B cell (primary cell): ENCODE data around the gene S1PR3. TPM values are rescaled to one million over a fixed set of nuclear protein-coding genes. Genes with fewer than 3 reads are reported as not detected.

Experiments used
- ATAC-seq: fragments of 200-7000 bp; cut with Tn5 transposase; one replicate; pipeline ENCODE4 v1.10.0; 2021; ENCODE audit warnings: low read depth, mild to moderate bottlenecking, moderate number of reproducible peaks, moderate library complexity
- CTCF ChIA-PET: fragments of 350-600 bp; sonication (Branson Sonifier 250); formaldehyde crosslinking; loops from one replicate; lab custom pipeline; 2021; ENCODE audit warnings: antibody characterized with exemption, inconsistent platforms; lab: Charles Lee
- POLR2A ChIA-PET: fragments of 350-600 bp; sonication (Branson Sonifier 250); formaldehyde crosslinking; loops from one replicate; lab custom pipeline; 2021; ENCODE audit warnings: antibody characterized with exemption; lab: Charles Lee
- DNase-seq: peaks from one replicate; pipeline ENCODE4 v3.0.0; 2013
- H2AFZ ChIP-seq: 2 replicates; pipeline ENCODE4 v1.6.1; 2012; ENCODE audit warnings: mild to moderate bottlenecking, low read depth, low read length; ENCODE audit not compliant: insufficient read depth, poor library complexity, severe bottlenecking
- H3K27ac ChIP-seq, 2 donors: 1 replicate in 1 of 2; 2 replicates in 1 of 2; pipeline ENCODE4 v1.5.1; 2012 to 2013; ENCODE audit warnings: low read length in 2 of 2, mild to moderate bottlenecking in 2 of 2, moderate library complexity in 1 of 2
- H3K27me3 ChIP-seq, 4 experiments: fragments of 200-600 bp in 1 of 4; sonication (generic) in 1 of 4; replicated peaks in 1 of 4; 1 replicate in 2 of 4; 2 replicates in 2 of 4; pipeline versions ENCODE4 v1.6.1 to v1.7.0; 2013 to 2016; ENCODE audit warnings: low read length in 3 of 4, mild to moderate bottlenecking in 2 of 4, mixed read lengths in 1 of 4, moderate library complexity in 1 of 4; ENCODE audit not compliant: insufficient read depth in 4 of 4, control insufficient read depth in 3 of 4; ENCODE audit errors: control extremely low read depth in 1 of 4
- H3K36me3 ChIP-seq, 2 experiments: replicated peaks in 1 of 2; 1 replicate in 1 of 2; 2 replicates in 1 of 2; pipeline versions ENCODE4 v1.6.1 to v1.7.1; 2013; ENCODE audit warnings: low read length in 1 of 2; ENCODE audit not compliant: insufficient read depth in 2 of 2, control insufficient read depth in 1 of 2; ENCODE audit errors: control extremely low read depth in 1 of 2, extremely low read depth in 1 of 2
- H3K4me1 ChIP-seq, 2 donors: fragments of 200-600 bp in 1 of 2; sonication (generic) in 1 of 2; 1 replicate in 1 of 2; 2 replicates in 1 of 2; pipeline versions ENCODE4 v1.5.1 to v1.6.1; 2013 to 2017; ENCODE audit warnings: low read length in 2 of 2; ENCODE audit not compliant: control insufficient read depth in 2 of 2, insufficient read depth in 2 of 2
- H3K4me2 ChIP-seq: replicated peaks from 2 replicates; pipeline ENCODE3; 2012; ENCODE audit warnings: mild to moderate bottlenecking, low read depth, low read length; ENCODE audit not compliant: poor library complexity, severe bottlenecking
- H3K4me3 ChIP-seq, 5 experiments: fragments of 200-600 bp in 1 of 5; sonication (generic) in 1 of 5; 1 replicate in 3 of 5; 2 replicates in 2 of 5; pipeline versions ENCODE4 v1.5.1 to v1.7.0; 2011 to 2016; ENCODE audit warnings: low read length in 4 of 5, mild to moderate bottlenecking in 4 of 5, low read depth in 2 of 5, control low read depth in 1 of 5, moderate library complexity in 1 of 5; ENCODE audit not compliant: insufficient read depth in 1 of 5; ENCODE audit errors: control extremely low read depth in 1 of 5, extremely low read depth in 1 of 5
- H3K79me2 ChIP-seq: fragments of 200-600 bp; sonication (generic); one replicate; pipeline ENCODE4 v1.6.0; 2016; ENCODE audit warnings: low read length; ENCODE audit not compliant: control insufficient read depth, insufficient read depth
- H3K9ac ChIP-seq: fragments of 200-600 bp; sonication (generic); 2 replicates; pipeline ENCODE4 v1.6.1; 2017; ENCODE audit warnings: mild to moderate bottlenecking, low read length, moderate library complexity
- H3K9me3 ChIP-seq, 3 donors: one replicate each; pipeline versions ENCODE4 v1.6.1 to v1.7.1; 2013; ENCODE audit warnings: low read length in 2 of 3; ENCODE audit not compliant: control insufficient read depth in 2 of 3, insufficient read depth in 1 of 3; ENCODE audit errors: control extremely low read depth in 1 of 3
- H4K20me1 ChIP-seq: 2 replicates; pipeline ENCODE4 v1.6.0; 2012; ENCODE audit warnings: mild to moderate bottlenecking, low read length; ENCODE audit not compliant: insufficient read depth, control insufficient read depth, poor library complexity, severe bottlenecking
- H3K27ac Mint-ChIP-seq: one replicate; pipeline ENCODE4 v1.8.0; 2021; ENCODE audit warnings: mixed read lengths
- H3K27me3 Mint-ChIP-seq: one replicate; pipeline ENCODE4 v1.8.0; 2021; ENCODE audit warnings: mixed read lengths
- H3K4me1 Mint-ChIP-seq: one replicate; pipeline ENCODE4 v1.8.0; 2021; ENCODE audit warnings: mixed read lengths
- H3K4me3 Mint-ChIP-seq: one replicate; pipeline ENCODE4 v1.8.0; 2021; ENCODE audit warnings: mixed read lengths
- H3K9me3 Mint-ChIP-seq: one replicate; pipeline ENCODE4 v1.8.0; 2022; ENCODE audit warnings: mixed read lengths; ENCODE audit not compliant: insufficient read depth
- EZH2 ChIP-seq: IDR thresholded peaks from 2 replicates; pipeline ENCODE4 v1.6.1; 2012; ENCODE audit warnings: borderline replicate concordance, low read depth, mild to moderate bottlenecking, moderate library complexity, low read length; ENCODE audit not compliant: insufficient read depth, poor library complexity, severe bottlenecking
- WGBS: methylation state at CpG from one replicate; pipeline ENCODE4 v1.1.5; 2013; ENCODE audit warnings: missing lambda C conversion rate; ENCODE audit not compliant: insufficient coverage; 5-methylcytosine and 5-hydroxymethylcytosine counted together
- intact Hi-C: fragments of 100-400 bp; cut with micrococcal nuclease; formaldehyde crosslinking; loops from one replicate; pipeline ENCODE4 v1.10.0; 2022
- polyA plus RNA-seq: library from polyadenylated mRNA; depleted of rRNA; stranded (reverse); fragments of >200 nt; gene quantifications from 2 replicates; pipeline ENCODE4 v1.2.3, GENCODE V29; 2012
- total RNA-seq, 2 donors: library from RNA; stranded (reverse); fragments of 120-200 nt in 1 of 2; gene quantifications; 1 replicate in 1 of 2; 2 replicates in 1 of 2; pipeline versions ENCODE4 v1.2.3 to v1.2.4, GENCODE V29; 2013 to 2022
- TF ChIP-seq, protein P1 (sequence below): fragments of 200-600 bp; IDR thresholded peaks from one replicate; pipeline ENCODE4 v1.8.0; 2022; ENCODE audit warnings: antibody characterized with exemption, mild to moderate bottlenecking

S1PR3 gene
- total and polyA plus RNA-seq, 2 donors (not counting 1 experiment from before 2014, with no cell fraction given): 0.25 TPM; not detected in 1

DNA sequence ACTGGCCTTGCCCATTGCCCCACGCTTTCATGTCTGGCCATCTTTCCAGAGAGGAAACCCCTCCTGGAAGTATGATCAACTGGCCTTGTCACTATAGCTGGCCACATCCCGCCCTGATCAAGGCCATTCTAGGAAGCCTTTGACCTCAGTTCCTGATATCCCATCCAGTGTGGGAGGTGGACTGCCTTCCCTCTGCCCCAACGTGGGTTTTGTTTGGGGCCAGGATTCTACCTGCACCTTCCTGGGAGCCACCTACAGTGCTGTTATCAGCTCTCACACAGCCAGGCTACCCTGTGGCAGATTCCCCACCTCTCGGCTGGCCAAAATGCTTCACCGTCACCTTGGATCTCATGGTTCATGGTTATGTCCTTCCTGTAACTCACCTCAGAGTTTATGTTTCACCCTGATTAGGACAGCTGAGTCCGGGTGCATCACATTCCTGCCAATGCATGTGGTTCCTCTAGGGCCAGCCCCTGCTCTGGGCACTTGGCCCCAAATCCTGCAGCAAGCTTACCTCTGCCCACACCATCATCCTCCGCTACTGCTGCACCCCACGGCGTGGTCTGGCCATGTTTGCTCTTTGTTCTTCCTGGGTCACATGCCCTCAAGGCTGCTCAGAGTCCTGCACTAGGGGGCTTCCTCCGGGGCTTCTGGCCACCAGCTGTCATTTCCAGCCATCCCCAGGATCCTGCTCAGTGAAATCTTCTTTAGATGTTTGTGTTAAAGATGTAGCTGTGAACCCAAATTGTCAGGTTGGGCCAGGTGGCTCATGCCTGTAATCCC is 24.2 kb upstream of the S1PR3 start:
- Mint-ChIP-seq H3K27me3 (peaks cover 7% of the 10 kb centered on the region), H3K4me3 (no peak overlapping the region), H3K9me3 (no peaks in the 10 kb centered on the region), H3K4me1 (no peaks in the 10 kb centered on the region), H3K27ac (no peak overlapping the region)
- DNase-seq (no peak), ATAC-seq (no peak)
- Histone ChIP-seq H3K4me3 (no peak overlapping the region), H2AFZ (no peak overlapping the region), H3K36me3 (no peaks in the 10 kb centered on the region), H4K20me1 (no peaks in the 10 kb centered on the region), H3K27ac (no peak overlapping the region), H3K9ac (no peak overlapping the region), H3K4me1 (no peaks in the 10 kb centered on the region), H3K9me3 (peaks cover 0 to 6% (median 0%) of the 10 kb centered on the region in 3 donors), H3K4me2 (no peak overlapping the region), H3K27me3 (no peaks in the 10 kb centered on the region), H3K79me2 (no peaks in the 10 kb centered on the region)
- CTCF ChIA-PET: no interaction called here
- 81% methylated on average over 10 of the region's 10 CpGs for whole genome bisulfite sequencing
- no peak for TF ChIP-seq EZH2
- TF ChIP-seq, protein P1, sequence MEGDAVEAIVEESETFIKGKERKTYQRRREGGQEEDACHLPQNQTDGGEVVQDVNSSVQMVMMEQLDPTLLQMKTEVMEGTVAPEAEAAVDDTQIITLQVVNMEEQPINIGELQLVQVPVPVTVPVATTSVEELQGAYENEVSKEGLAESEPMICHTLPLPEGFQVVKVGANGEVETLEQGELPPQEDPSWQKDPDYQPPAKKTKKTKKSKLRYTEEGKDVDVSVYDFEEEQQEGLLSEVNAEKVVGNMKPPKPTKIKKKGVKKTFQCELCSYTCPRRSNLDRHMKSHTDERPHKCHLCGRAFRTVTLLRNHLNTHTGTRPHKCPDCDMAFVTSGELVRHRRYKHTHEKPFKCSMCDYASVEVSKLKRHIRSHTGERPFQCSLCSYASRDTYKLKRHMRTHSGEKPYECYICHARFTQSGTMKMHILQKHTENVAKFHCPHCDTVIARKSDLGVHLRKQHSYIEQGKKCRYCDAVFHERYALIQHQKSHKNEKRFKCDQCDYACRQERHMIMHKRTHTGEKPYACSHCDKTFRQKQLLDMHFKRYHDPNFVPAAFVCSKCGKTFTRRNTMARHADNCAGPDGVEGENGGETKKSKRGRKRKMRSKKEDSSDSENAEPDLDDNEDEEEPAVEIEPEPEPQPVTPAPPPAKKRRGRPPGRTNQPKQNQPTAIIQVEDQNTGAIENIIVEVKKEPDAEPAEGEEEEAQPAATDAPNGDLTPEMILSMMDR: no peak
- intact Hi-C loops: no loop called here
- POLR2A ChIA-PET: no interaction called here

DNA sequence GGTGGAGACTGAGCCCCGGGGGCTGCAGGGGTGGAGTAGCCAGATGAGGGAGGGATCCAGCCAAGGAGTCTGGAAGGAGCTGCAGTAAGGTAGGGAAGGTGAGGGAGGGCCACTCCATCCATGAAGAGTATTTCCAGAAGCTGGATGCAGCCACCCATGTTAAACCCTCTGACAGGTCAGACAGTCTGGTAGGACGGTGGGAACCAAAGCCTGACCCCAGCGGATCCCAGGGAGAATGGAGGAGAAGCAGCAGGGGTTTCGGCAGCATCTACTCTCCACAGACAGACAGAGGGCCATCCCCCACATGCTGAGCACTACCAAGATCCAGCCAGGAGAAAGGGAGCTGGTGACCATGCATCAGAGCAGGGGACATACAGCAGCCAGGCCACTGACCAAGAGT is 22.5 kb upstream of the S1PR3 start:
- CTCF ChIA-PET: no interaction called here
- Histone ChIP-seq H3K4me1 (no peaks in the 10 kb centered on the region), H3K36me3 (no peaks in the 10 kb centered on the region), H4K20me1 (no peaks in the 10 kb centered on the region), H3K4me2 (no peak overlapping the region), H3K9me3 (peaks cover 0 to 11% (median 0%) of the 10 kb centered on the region in 3 donors), H3K79me2 (no peaks in the 10 kb centered on the region), H2AFZ (no peak overlapping the region), H3K27ac (no peak overlapping the region), H3K9ac (no peak overlapping the region), H3K27me3 (no peaks in the 10 kb centered on the region), H3K4me3 (no peak overlapping the region)
- H3K27me3 Mint-ChIP-seq: peaks cover 7% of the 10 kb centered on the region
- no peak overlapping the region for H3K27ac Mint-ChIP-seq
- no peaks in the 10 kb centered on the region for H3K4me1 Mint-ChIP-seq
- intact Hi-C loops: no loop called here
- no peak overlapping the region for H3K4me3 Mint-ChIP-seq
- POLR2A ChIA-PET: no interaction called here
- TF ChIP-seq EZH2: no peak
- TF ChIP-seq, protein P1: no peak
- no peaks in the 10 kb centered on the region for H3K9me3 Mint-ChIP-seq
- no peak for ATAC-seq
- 73% methylated on average over 4 of the region's 4 CpGs for WGBS
- DNase-seq: no peak
